SHP77 treated with DMSO at 0.1 percent for 48 hours (cell line): ENCODE measurements around the gene MYO1B.

Experiments used
- DNase-seq: peaks from one replicate; lab custom pipeline; 2025; lab: John Stamatoyannopoulos, UW

The MYO1B gene

DNA sequence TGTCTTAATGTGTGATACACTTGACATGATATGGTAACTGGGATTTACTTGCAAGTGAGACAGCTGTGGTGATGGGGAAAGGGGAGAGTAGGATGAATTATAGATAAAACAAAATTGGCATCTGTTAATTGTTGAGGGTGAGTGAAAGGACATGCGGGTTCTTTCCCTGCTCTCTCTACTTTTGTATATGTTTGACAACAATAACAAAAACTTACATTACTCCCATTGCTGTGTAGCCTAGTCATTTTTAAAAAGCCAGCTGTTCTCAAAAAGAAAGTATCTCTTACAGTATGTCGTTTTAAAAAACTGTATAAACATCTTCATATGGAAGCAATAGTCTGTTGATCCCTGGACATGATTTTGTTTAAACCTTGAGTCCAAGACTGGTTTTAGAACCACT is 117.6 kb downstream of the MYO1B start:
- no peak for DNase-seq

GRCh38 chr2:191363267-191363666 is 118.1 kb downstream of the MYO1B start:
- DNase-seq, result no peak

GRCh38 chr2:191365089-191365488 is 119.9 kb downstream of the MYO1B start:
- DNase-seq, result no peak

- no peak for DNase-seq
These were observed 121.0 kb downstream of the MYO1B start for GRCh38 chr2:191366199-191366598.

DNA sequence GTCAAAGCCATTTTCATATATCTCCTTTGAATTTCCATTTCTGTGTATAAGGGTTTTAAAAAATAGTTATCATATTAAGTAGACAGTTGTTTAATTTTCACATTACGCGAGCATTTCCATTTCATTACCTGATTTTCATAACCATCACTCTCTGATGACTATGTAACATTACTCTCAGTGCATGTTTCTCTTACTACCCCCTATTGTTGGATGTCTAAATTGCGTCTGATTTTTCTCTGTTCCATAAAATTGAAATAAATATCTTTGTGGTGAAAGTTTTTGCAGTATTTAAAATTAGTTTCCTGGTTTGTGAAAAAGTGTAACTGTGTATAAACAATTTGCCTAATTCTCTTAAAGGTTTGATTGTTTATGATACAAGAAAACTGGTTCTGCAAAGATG is 123.8 kb downstream of the MYO1B start:
- DNase-seq, result no peak

- no peak for DNase-seq
These were observed 129.2 kb downstream of the MYO1B start for GRCh38 chr2:191374366-191374765.

DNA sequence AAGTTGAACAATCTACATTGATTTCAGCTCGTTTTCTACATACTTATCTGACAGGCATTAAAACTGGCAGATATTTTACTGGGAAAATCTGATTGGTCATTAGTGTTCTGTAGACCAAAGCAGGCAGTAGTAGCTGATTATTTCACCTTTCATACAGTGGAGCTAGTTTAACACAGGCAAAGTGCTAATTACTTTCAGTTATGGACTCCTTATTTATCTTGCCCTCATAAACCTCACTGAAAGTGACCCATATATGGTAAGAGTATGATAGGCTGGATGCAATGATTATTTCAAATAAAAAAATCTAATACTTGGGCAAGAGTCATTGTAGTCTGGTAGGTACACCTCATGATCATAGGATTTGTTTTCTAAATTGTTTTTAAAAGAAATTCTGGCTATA is 129.7 kb downstream of the MYO1B start:
- DNase-seq, result no peak

GRCh38 chr2:191376981-191377629 is 131.9 kb downstream of the MYO1B start:
- peak; percentile 30 for DNase-seq

DNA sequence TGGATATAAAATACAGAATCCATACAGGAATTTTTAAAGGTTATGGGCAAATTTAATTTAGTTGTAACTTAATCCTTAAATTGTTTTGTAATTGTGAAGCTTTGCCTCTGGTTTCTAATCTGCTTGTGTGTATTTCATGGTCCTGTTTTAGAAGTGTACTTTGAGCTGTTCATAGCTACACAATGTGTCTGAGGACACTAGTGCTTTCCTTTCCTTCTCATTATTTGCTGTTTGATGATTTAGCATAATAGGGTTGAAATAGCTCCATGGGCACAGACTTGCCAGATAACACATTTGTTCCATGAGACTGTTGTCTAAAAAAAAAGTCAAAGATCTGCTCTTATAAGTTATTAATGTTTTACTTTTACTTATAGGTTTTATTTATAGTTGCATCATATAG is 134.2 kb downstream of the MYO1B start:
- no peak for DNase-seq

- DNase-seq, result peak; percentile 46
These were observed 137.6 kb downstream of the MYO1B start for GRCh38 chr2:191382801-191383200.

GRCh38 chr2:191383486-191383885 is 138.3 kb downstream of the MYO1B start:
- no peak for DNase-seq

GRCh38 chr2:191384829-191385228 is 139.6 kb downstream of the MYO1B start:
- DNase-seq, result no peak

DNA sequence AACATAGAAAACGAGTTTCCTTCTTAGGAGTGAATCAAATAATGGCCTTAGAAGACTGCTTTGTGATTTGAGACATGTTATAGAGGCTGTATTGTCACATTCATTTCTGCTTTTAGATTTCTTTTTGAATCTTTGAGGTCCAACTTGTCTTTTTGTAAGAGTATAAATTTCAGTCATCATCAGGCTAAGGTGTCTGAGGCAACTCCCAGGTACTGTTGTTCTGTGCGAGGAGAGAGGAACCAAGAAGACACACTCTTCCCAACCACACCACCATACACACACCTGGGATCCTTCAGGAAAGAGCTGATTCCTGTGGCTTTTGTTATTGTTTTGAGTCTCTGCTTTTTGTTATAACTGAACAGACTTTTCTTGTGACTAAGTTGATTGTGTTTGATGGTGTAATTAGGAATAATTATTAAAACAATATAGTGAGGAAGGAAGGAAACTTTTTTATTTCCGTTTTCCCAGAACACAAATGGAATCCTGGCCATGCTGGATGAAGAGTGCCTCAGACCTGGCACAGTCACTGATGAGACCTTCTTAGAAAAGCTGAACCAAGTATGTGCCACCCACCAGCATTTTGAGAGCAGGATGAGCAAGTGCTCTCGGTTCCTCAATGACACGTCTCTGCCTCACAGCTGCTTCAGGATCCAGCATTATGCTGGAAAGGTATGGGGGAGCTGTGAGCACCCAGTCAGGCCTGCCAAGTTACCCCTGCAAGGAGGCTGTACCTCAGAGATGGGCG is 140.4 kb downstream of the MYO1B start:
- DNase-seq, result no peak

DNA sequence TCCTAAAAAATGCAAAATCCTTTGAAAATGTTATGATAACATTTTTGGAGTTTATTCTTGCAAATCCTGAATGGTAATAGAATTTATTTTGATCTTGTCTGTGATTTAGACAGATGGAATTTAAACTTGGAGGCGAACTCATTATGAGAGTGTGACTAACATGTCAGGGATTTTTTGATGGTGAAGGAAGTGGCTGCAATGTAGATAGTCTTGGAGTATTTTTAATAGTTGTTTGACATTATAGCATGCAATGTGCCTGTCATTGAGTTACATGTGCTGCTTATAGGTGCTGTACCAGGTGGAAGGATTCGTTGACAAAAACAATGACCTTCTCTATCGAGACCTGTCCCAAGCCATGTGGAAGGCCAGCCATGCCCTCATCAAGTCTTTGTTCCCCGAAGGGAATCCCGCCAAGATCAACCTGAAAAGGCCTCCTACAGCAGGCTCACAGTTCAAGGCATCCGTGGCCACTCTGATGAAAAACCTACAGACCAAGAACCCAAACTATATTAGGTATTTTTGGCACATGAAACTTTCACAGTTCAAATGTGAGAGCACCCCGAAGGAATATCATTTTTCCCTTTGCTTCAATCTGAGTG is 141.8 kb downstream of the MYO1B start:
- DNase-seq, result no peak

- no peak for DNase-seq
These were observed 144.1 kb downstream of the MYO1B start for GRCh38 chr2:191389288-191389687.

DNA sequence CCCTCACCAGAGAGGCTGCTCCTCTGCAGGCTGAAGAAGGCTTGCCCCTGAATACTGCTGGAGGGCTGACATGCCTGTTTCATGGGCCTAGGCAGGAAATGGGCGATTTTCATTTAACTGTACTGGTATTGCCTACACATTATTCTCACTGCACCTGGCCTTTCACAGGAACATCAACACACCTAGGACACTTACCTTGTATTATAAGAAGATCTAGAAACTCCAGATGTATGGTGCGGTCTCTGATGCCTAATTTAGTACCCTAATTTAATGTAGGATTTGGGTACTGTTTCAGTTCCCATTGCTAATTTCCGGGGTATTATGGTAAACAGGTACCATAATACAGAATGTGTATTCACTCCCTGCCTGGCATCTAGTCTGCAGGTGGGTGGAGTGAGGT is 146.0 kb downstream of the MYO1B start:
- DNase-seq, result no peak

- DNase-seq, result no peak
These were observed 148.8 kb downstream of the MYO1B start for GRCh38 chr2:191394043-191394442.

DNA sequence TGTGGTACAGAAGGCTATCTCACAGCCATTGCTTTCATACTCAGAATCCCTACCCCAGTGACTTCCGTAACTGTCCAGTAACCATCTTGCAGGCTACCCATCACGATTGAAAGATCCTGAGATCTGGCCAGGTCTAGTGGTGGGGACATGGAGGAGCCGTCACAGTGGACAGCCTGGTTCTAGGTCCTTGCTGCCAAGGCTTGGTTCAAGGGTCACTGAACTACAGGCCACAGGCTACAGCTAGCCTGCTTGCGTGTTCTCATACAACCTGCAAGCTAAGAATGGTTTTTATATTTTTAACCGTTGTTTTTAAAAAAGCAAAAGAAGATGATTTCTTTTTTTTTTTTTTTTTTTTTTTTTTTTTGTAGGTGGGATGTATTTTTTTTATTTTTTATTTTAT is 151.6 kb downstream of the MYO1B start:
- no peak for DNase-seq

DNA sequence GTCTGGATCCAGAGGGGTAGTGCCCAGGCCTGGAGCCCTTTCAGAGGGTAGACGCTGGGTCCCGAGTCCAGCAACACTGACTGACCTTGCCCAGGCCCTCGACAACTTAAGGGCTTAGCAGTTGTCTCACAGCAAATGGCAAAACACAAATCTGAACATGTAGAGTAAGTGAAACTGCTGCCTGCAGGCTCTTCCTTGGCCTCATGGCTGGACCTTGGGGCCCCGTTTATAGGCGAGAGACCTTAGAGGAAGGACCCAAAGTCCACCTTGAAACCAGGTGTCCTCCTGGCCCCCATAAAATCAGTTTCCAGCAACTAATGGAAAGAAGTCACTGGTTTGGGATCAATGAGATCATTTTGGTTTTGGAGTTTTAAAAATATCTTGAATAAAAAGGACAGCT is 154.4 kb downstream of the MYO1B start:
- DNase-seq, result no peak

DNA sequence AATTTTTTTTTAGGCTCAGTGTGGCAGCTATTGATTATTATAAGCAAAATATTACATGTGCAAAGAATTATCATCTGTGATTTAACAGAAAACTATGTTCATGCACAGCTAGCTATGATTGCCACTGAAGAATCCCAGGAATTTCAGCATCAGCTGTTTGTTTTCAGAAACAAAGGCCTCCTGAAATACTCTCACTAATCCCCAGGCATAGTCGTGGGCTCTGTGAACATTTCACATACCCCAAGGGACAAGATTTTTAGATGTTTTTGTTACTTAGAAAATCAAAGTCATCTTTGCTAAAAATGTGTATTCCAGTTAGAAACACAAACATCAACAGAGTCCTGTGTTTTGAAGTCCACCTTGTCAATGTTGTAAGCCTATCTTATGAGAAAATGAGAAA is 156.1 kb downstream of the MYO1B start:
- DNase-seq, result no peak

- no peak for DNase-seq
These were observed 157.9 kb downstream of the MYO1B start for GRCh38 chr2:191402966-191403565.

- DNase-seq, result no peak
These were observed 159.4 kb downstream of the MYO1B start for GRCh38 chr2:191404568-191404991.

DNA sequence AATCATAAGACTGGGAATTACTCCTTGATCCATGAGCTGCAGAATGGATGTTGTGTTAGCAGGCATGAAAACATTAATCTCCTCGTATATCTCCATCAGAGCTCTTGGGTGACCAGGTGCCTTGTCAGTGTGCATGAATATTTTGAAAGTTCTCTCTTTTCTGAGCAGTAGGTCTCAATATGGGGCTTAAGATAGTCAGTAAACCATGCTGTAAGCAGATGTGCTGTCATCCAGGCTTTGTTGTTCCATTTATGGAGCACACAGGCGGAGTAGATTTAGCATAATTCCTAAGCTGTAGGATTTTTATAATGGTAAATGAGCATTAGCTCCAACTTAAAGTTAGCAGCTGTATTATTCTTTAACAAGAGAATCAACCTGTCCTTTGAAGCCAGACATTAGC is 160.3 kb downstream of the MYO1B start:
- DNase-seq, result no peak
